Peyer's patch (tissue), 4 donors: ENCODE results near the gene GFY.

Experiments used
- CTCF ChIP-seq, 6 experiments: fragments of 450-650 bp in 4 of 6; fragments of 200-600 bp in 2 of 6; sonication (generic) in 1 of 6; IDR thresholded peaks; one replicate each; pipeline ENCODE4 v1.5.1; 2017 to 2019; ENCODE audit warnings: antibody characterized with exemption in 6 of 6, mild to moderate bottlenecking in 3 of 6, moderate library complexity in 1 of 6
- POLR2A ChIP-seq, 2 donors: fragments of 450-650 bp; IDR thresholded peaks; one replicate each; pipeline ENCODE4 v1.5.1; 2017; ENCODE audit warnings: antibody characterized with exemption in 2 of 2, mild to moderate bottlenecking in 2 of 2, moderate library complexity in 2 of 2

GRCh38 chr19:49398931-49399330, 26.3 kb upstream of the GFY start:
- TF ChIP-seq POLR2A (IDR thresholded peaks at IDR 0.05) (no peak), CTCF (IDR thresholded peaks at IDR 0.05) (no peak)
